A204.1 (cell line): ENCODE measurements around the gene OTOG.

Source experiments
- FAIRE-seq: peaks from 2 replicates; lab custom pipeline; 2012; peaks lifted over from hg19 to GRCh38; lab: Jason Lieb, UNC

The OTOG gene

DNA sequence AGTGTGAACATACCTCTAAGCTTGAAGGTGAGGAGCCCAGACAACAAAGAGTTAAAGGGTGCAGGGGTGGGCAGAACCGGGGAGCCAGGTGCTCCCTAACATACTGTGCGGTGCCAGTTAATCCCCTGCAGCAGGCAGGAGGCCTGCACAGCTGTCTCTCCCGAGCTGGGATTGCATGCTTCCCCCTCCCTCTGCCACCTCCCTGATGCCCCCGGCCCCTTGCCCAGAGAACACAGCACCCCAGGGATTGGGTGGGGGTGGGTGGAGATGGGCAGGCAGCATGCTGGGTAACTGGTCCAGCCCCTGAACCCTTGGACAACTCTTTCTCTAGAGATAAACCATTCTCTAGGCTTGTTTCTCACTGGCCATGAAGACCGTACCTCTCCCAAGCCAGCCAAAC lies 104.6 kb downstream of the OTOG start:
- FAIRE-seq: no peak

DNA sequence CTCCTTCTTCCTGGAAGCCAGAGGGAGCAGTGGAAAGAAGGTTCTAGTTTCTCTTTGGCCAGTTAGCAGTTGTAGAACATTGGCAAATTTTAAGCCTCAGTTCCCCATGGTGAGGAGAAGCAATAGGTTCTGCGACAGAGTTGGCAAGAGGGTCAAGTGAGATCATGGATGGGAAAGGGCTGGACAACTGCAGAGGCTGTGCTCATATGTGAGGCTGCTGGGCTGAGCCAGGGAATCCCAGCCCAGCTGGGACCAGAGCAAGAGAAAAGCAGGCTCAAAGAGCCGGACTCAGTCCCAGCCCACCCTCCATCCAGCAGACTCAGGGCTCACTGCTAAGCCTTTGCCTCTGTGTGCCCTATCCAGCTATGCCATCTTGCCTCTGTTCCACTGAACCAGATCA lies 105.5 kb downstream of the OTOG start:
- FAIRE-seq: no peak

DNA sequence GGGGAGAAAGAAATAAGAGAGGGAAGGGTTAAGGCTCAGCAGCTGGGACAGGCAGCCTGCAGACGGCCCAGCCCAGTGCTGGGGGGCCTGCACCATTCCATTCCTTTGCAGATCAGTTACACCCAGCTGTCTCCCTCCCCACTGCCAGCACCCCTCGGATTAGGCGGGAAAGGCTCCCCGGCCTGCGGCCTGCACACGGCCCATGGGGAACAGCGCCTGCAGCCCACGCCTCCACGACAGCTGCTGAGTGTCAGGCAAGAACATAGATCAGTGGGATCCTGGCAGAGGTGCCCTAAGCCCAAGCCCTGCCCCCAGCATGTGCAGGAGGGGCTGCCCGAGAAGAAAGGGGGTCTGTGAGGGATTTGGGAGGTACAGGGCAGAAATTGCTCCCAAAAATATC lies 106.6 kb downstream of the OTOG start:
- no peak for FAIRE-seq

DNA sequence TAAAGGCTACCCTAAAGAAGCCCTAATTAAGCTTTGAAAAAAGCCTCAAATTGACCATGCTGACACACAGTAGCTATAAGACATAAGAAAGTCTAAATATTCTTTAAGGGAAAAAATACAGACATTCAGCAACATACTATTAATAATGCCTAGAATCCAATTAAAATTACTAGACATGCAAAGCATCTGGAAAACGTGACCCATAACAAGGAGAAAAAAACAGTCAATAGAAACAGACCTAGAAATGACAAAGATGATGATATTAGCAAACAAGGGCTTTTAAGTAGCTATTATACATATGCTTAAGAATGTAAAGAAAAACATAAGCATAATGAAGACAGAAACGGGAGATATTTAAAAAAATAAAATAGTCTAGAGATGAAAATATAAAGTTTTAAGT lies 108.6 kb downstream of the OTOG start:
- no peak for FAIRE-seq

DNA sequence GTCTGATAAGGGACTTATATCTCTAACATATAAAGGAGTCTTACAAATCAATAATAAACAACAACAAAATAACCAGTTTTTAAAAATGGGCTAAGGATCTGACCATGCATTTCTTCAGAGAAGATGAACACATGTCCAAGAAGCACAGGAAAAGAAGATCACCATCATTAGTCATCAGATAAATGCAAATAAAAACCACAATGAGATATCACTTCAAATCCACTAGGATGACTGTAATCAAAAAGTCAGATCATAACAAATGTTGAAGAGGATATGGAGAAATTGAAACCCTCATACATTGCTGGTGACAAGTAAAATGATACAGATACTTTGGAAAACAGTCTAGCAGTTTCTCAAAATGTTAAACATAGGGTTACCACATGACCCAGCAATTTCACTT lies 111.2 kb downstream of the OTOG start:
- FAIRE-seq: no peak

DNA sequence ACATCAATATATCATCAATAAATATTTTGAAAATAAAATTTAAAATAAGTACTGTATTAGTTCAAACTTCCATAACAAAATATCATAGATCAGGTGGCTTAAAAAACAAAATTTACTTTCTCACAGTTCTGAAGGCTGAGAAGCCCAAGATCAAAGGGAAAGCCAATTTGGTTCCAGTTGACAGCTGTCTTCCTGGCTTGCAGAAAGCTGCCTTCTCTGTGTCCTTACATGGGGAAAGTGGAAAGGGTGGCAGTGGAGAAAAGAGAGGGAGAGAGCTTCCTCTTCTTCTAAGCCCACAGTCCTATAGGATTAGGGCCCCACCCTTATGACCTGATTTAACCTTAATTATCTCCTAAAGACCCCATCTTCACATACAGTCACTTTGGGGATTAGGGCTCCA lies 121.1 kb downstream of the OTOG start:
- no peak for FAIRE-seq

DNA sequence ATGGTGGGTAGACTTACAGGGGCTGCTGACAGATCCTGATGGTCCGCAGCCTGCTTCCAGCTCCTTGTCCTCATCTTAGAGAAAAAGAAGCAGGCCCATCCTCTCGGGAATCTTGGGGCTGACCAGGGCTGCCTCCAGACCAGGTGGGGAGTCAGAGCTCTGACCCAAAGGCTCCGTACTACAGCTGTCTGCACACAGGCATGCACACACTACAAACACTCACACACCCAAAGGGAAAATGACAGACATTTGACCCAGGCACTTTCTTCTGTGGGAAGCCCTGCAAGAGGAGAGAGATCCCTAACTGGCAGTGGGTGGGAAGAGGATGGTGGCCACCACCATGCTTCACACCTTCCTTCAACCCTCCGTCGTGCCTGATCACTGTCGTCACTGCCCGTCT lies 125.4 kb downstream of the OTOG start:
- FAIRE-seq: no peak

DNA sequence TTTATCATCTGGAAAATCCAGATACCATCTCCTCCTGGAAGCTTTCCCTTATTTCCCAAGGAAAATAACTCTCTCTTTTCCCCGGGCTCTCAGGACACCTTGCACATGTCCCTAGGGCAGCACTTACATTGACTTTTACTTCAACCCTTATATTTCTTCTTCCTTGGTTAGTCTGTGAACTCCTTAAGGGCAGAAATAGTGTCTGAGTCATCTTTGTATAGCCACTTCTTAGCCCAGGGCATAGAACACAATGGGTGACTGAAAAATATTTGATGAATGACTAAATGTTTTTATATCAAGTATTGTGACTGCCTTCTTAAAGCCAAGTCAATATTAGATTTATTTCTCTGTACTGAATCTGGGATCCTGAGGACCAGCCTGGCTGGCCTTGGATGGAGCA lies 126.9 kb downstream of the OTOG start:
- no peak for FAIRE-seq

DNA sequence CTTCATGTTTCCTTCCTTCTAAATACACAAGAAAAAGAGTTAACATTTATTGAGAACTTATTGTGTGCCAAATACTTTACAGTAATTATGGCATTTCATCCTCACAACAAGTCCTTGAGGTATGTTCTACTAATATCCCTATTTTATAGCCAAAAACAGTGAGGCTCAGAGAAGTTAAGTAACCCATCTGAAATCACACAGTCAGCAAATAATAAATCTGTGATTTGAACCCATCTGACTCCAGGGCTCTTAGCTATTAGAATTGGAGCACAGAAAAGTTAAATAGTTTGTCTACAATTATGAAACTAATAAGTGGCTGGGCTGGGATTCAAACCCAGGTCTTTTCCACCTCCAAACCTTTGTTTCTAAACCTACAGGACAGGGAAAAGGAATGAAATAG lies 135.8 kb downstream of the OTOG start:
- no peak for FAIRE-seq

DNA sequence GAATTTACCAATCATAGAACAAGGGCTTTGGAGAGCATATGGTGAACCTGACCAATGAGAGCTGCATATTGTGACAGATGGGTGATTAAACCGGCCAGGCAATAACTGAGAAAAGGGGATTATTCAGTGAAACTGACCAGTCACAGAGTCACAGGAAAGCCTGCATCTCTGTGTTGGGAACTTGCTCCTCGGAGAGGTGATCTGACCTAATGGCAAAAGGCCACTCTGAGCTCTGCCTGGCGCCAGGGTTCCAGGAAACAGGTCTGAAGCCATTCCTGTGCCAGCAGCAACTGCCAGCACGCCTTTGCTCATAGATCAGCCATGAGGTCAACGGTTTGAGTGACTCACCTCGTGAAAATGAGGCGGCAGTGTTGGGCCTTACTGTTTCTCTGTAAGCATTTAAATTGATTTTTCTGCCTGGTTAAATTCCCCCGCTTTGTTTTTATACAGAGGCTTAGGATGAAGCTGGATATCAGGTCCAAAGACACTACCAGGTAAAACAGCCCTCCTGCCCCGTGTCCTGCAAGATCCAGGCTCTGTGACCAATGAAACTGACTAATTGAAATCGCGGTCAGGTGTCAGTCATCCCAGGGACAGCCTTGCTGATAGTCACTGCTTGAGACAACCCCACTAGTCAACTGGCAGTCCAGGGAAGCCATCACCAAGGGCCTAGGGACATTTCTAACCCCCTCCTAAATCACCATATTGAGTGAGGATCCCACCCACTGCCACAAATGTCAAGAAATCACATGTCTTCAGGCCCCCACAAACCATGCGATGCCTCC lies 136.5 kb downstream of the OTOG start:
- no peak for FAIRE-seq

DNA sequence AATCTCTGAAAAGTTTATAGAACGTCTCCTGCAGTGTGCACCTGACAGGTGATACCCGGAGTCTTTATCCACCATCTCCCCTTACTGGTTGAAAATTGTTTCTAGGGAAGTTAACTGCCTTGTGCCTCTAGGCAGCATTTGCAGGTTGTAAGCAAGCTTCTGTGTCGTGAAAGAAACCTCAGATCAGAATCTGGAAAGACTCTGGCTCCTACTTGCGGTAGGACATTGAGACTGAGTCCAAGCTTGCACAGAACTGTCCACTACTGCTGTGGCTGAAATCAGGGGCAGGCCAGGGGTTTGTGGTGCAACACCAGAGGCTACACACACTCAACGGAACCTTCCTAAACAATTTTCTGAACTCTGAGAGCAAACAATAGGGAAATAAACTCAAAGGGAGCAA lies 137.5 kb downstream of the OTOG start:
- no peak for FAIRE-seq

DNA sequence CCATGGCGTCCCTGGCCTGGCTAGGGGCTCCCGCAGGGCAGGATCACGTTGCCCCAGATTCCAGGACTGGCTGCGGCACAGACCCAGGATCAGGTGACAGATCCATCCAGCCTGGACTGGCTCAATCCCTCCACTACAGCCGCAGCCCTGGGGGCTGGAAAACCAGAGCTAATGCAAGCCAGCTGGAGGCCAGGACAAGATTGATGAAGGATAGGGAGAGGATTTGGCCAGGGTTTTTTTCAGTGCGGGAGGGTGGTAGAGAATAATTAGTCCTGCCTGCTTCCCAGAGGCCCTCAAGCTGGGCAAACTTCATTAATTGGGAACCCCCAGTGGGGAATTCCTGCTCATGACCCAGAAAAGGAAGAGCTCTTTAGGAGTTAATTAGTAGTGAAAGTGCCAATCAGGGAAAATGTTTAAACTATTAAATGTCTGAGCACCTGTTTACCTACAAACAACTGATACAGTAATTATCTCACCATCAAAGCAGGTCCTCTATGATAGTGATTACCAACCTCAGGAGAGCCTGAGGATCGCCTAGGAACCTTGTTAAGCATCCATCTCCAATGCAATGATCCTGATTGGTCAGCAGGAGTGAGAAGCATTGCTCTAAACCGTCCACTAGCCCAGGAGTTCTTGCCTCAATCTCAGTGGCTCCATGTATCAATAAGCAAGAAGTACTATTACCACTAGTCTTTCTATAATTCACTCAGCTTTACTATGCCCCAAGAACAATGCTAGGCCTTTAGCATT lies 139.3 kb downstream of the OTOG start:
- no peak for FAIRE-seq

DNA sequence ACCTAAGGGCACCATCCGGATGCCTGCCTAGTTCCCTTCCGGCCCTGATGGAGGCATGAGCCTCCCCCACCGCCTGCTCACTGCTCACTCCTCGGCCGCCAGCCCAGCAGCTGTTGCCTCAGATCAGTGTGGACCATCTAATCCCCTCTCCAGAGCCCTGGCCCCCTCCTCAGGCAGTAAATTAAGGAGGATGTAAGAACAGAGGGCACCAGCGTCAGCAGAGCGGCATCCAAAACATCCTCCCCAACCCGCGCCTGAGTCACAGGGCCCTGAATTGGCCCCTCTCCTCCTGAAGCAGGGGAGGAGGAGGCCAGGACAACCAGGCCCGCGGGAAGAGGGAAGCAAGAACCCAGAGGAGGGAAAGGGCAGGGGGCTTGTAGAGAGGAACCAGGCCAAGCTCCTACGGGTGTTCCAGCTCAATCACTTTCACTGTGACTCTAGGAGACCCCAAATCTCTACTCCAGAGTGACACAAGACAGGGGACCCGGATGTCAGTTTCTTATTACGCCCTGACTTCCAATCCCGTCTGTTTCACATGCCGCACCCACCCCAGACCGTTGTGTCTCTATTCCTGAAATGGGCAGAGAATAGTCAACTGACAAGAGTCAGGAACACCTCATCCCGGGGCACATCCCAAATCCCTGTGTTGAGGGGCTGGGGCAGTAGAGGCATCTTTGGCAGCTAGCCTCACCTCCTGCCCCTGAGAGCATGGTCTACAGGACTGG lies 141.0 kb downstream of the OTOG start:
- FAIRE-seq: no peak

DNA sequence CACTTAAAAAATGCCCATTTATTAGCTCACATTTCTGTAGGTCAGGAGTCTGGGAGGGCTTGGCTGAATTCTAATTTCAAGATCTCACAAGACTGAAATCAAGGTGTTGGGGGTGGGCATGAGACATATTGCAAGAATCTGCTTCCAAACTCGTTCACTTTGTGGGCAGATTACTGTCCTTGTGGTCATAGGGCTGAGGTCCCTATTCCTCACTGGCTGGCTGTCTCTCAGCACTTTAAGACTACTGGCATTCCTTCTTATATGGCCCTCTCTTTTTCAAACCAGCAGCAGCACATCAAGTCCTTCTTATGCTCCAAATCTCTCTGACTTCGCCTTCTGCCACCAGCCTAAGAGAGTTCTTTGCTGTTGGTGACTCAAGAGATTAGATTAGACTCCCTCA lies 144.5 kb downstream of the OTOG start:
- no peak for FAIRE-seq

DNA sequence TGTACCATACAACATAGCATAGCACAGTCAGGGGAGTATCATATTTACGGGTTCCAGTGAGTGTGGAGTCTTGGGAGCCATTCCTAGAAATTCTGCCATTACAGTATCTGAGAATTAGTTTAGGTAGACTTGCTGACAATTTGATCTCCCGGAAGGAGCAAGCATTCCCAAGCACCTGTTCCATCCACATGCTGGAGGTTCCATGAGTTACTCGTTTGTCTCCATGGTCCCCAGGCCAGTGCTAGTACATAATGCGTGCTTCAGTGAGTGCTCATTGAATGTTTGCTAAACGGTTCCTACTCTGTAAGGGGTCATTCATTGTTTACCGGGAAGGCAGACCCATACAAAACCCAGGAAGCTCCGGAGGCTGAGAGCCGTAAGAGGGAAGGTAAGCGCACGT lies 144.9 kb downstream of the OTOG start:
- FAIRE-seq: no peak

DNA sequence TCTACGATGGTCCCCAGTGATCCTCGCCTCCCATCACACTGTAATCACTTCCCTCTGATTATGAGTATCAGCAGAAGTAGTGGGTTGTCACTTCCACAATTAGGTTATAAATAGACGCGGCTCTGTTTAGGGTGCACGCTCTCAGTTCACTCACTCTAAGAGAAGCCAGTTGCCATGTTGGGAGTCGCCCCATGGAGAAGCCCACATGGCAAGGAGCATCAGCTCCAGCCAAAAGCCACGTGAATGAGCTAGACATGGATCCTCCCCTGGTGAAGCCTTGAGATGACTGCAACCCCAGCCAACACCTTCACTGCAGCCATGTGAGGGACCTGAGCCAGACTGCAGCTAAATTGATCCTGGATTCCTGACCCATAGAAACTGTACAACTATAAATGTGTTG lies 145.9 kb downstream of the OTOG start:
- FAIRE-seq: no peak

DNA sequence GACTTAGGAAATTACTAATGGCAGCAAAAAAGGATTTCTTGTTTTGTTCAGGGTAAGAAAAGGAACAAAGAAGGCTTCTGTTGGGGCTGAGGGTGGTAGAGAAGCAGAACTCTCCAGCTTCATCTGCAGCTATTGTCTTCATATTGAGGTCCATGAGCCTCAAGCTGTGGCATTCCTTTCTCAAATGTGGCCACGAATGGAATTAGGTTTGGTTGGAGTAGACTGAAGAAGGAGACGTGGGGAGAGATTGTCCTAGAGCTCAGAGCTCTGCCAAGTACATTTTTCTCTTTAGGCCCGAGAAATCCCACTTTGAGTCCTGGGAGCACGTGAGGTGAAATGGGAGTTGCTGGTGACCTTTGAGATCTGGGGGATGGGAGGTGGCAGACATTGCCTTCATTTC lies 146.5 kb downstream of the OTOG start:
- no peak for FAIRE-seq

DNA sequence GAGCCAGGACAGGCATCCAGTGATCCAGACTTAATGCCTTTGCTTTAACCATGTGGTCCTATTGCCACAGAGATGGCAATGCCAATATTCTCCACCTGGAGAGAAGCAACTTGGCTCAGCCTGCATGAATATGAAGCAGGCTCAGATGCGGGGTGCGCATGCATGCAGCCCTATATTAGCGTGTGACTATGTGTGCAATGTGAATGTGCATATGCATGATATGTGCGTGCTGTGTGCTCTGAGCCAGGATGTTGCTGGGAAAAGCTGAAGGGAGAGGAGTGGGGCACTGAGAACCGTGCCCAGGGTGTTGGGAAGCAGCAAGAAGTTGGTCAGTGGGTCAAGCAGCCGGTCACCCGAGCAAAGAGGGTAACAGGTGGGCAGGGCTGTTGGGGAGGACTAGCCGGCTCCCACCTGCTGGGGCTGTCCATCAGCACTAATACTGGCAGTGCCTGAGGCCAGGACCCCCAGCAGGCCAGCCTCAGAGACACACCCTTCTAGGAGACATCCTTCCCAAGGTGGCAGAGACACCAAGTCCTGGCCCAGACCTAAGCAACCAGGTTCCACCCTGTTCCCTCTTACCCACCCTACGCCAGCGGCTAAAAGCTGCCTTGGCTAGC lies 147.5 kb downstream of the OTOG start:
- FAIRE-seq: no peak

DNA sequence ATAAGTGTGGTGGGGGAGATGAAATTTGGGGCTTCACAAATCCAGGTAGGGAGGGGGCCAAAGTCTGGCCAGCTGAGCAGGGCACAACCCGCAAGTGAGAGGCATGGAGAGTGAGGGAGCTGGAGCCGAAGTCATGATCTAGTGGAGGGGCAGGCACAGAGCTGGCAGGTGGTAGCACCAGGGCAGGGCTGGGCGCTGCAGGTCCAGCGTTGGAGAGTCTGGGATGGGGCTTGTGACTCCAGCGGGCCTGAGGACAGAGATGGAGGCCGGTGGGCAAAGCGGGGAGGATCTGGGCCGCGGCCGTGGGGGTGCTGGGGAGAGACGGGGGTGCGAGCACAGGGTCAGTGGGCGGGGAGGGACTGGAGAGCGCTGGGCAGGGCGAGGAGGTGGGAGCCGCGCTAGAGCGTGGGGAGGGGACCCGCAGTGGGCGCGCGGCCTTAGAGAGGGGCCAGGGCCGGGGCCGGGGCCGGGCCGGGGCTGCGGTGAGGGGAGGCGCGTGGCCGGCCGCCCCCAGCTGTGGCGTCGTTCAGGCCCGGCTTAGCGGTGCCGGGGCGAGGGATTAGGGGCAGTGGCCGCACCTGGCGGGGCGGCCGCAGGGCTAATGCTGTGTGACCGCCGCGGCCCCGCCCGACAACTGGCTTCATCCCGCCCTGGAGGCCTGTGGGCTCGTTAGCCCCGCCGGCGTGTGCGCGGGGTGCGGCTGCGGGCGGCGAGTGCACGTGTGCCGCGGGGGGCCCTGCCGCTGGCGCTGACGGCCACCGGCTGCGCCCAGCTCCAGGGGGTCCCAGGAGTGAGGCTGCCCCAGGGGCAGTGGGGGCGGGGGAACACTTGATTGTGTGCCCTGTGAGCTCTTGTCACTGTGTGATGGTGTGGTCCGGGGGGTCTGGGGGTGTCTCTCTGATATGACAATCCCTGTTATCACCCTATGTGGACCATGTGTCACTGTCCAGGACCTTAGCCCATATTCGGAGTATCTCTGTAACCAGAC lies 148.7 kb downstream of the OTOG start:
- no peak for FAIRE-seq

DNA sequence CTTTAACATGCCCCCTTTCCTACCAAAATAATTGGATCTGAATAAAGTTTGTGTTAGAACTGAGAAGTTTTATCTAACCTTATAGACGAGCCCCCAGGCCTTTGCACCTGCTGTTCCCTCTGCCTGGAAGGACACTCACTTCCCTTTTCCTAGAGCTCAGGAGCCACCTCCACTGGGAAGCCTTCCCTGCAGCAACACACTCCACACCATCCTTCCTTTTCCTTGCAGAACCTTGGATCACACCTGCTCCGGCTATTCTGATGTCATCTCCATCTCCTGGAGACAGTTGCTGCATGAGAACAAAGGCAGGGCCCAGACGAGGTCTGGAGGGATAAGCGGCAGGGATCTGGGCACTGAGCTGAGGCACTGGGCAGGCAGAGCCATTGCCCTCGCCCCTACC lies 149.7 kb downstream of the OTOG start:
- no peak for FAIRE-seq
